GM12878 (cell line): Measurements from ENCODE around the gene HS6ST1. TPM values are rescaled to one million over a fixed set of nuclear protein-coding genes. Genes with fewer than 3 reads are reported as not detected.

Source experiments
- CHD2 ChIP-seq: IDR thresholded peaks from 2 replicates; pipeline ENCODE4 v1.6.1; 2011; ENCODE audit warnings: low read depth, low read length, improper control_type of control experiment, borderline replicate concordance
- CUX1 ChIP-seq: IDR thresholded peaks from 2 replicates; pipeline ENCODE4 v1.6.1; 2012; ENCODE audit warnings: improper control_type of control experiment, low read depth, low read length; ENCODE audit not compliant: insufficient replicate concordance
- SKIL ChIP-seq: fragments of 450-650 bp; IDR thresholded peaks from 2 replicates; pipeline ENCODE4 v1.6.1; 2017; ENCODE audit warnings: mild to moderate bottlenecking, low read depth, inconsistent platforms; ENCODE audit not compliant: poor library complexity, severe bottlenecking
- SUPT20H ChIP-seq: IDR thresholded peaks from 2 replicates; pipeline ENCODE4 v1.6.1; 2011; ENCODE audit warnings: low read depth, mild to moderate bottlenecking, low read length, moderate library complexity, borderline replicate concordance; ENCODE audit not compliant: control insufficient read depth
- polyA plus RNA-seq, 11 experiments: library from polyadenylated mRNA; depleted of rRNA in 4 of 11; unstranded in 6 of 11; stranded (reverse) in 5 of 11; fragments of >200 nt; fragmentation: Nextera tagmentation in 4 of 11; fragmentation: Illumina TruSeq in 1 of 11; extraction: Ambion mirVana in 4 of 11; extraction: Trizol in 1 of 11; gene quantifications; 1 replicate in 1 of 11; 2 replicates in 10 of 11; pipeline versions ENCODE4 v1.2.1 to v1.2.3, GENCODE V29; 2011 to 2016; ENCODE audit warnings: inconsistent platforms in 2 of 11, missing spikeins in 2 of 11, low read depth in 1 of 11
- total RNA-seq, 4 experiments: library from RNA; depleted of rRNA in 3 of 4; stranded (reverse); fragments of >200 nt in 3 of 4; fragmentation: Illumina TruSeq in 1 of 4; extraction: Trizol in 1 of 4; gene quantifications; 2 replicates each; pipeline versions ENCODE4 v1.2.1 to v1.2.3, GENCODE V29; 2013 to 2021

Gene HS6ST1
- total and polyA plus RNA-seq, 10 of the 15 experiments (the other 5 are each of a cell fraction or from before 2014, with no cell fraction given), result 0.48 to 17.0 (median 4.7) TPM

GRCh38 chr2:128241896-128242295 lies 76.8 kb downstream of the HS6ST1 start (continued):
- TF ChIP-seq CUX1 (no peak), SKIL (no peak), CHD2 (no peak), SUPT20H (no peak)
